ENCODE results near the gene ASIP. TPM values are rescaled to one million over a fixed set of nuclear protein-coding genes. Genes with fewer than 3 reads are reported as not detected.

Gene ASIP
- total RNA-seq, 1 experiment from 2014 or later: not detected

DNA sequence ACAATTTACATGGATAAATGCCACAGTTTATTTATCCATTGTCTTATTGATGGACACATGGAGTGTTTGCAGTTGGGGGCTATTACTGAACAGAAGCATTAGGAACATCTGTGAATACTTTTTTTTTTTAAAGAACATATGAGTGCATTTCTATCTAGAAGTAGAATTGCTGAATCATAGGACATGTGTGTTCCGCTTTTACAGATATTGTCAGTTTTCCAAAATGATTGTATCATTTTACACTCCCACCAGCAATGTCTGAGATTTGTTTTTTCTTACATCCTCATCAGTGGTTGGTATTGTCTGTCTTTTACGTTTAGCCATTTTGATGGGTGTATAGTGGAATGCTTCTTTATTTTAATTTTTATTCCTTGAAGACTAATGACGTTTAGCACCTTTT is 42.0 kb upstream of the ASIP start:
- no peak overlapping the region for H2BK15ac ChIP-seq (ENCODE audit: low read depth, low read length)
- no CpG with 5 or more reads among the region's 3 CpGs for WGBS (ENCODE audit: extremely low coverage, insufficient read length, low lambda C conversion rate)
- no peak overlapping the region for H2BK120ac ChIP-seq (ENCODE audit: low read depth, low read length, poor library complexity, severe bottlenecking)
- H3K79me2 ChIP-seq (ENCODE audit: insufficient read depth, low read length): no peaks in the 10 kb centered on the region
- no peak overlapping the region for H3K56ac ChIP-seq (ENCODE audit: insufficient read length, low read depth, low read length)
- Mint-ChIP-seq H3K4me3 (no peak overlapping the region), H3K9me3 (no peaks in the 10 kb centered on the region), H3K27me3 (ENCODE audit: low read depth) (peaks cover 8% of the 10 kb centered on the region), H3K27ac (no peak overlapping the region), H3K36me3 (ENCODE audit: insufficient read depth in 1 of 3, low read depth in 3 of 3) (no peaks in the 10 kb centered on the region), H3K4me1 (peaks cover 6 to 12% of the 10 kb centered on the region in 2 experiments)
- no peak overlapping the region for H4K5ac ChIP-seq (ENCODE audit: insufficient read length, low read depth, low read length)
- no peak overlapping the region for H3K23ac ChIP-seq (ENCODE audit: insufficient read length, low read depth, low read length)
- no peak overlapping the region for H2BK5ac ChIP-seq (ENCODE audit: insufficient read length, low read length)
- H3K27ac ChIP-seq (ENCODE audit: insufficient read length, low read depth, low read length): no peak overlapping the region
- no peak overlapping the region for H3K4ac ChIP-seq (ENCODE audit: low read depth, low read length)
- no peak overlapping the region for H3K14ac ChIP-seq (ENCODE audit: insufficient read depth, low read length)
- no peaks in the 10 kb centered on the region for H3K79me1 ChIP-seq (ENCODE audit: insufficient read depth, low read depth, low read length, poor library complexity, severe bottlenecking)
- H4K91ac ChIP-seq (ENCODE audit: insufficient read length, low read depth, low read length): no peak overlapping the region
- H3K27me3 ChIP-seq (ENCODE audit: insufficient read depth, low read length): no peaks in the 10 kb centered on the region
- TF ChIP-seq, protein P1, sequence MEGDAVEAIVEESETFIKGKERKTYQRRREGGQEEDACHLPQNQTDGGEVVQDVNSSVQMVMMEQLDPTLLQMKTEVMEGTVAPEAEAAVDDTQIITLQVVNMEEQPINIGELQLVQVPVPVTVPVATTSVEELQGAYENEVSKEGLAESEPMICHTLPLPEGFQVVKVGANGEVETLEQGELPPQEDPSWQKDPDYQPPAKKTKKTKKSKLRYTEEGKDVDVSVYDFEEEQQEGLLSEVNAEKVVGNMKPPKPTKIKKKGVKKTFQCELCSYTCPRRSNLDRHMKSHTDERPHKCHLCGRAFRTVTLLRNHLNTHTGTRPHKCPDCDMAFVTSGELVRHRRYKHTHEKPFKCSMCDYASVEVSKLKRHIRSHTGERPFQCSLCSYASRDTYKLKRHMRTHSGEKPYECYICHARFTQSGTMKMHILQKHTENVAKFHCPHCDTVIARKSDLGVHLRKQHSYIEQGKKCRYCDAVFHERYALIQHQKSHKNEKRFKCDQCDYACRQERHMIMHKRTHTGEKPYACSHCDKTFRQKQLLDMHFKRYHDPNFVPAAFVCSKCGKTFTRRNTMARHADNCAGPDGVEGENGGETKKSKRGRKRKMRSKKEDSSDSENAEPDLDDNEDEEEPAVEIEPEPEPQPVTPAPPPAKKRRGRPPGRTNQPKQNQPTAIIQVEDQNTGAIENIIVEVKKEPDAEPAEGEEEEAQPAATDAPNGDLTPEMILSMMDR (conservative IDR thresholded peaks at IDR 0.05): no peak
- no peak overlapping the region for H2AFZ ChIP-seq (ENCODE audit: low read length)
- H2AK5ac ChIP-seq (ENCODE audit: insufficient read length, low read length): no peak overlapping the region
- H4K8ac ChIP-seq (replicated peaks; ENCODE audit: insufficient read length, low read depth, low read length): no peak overlapping the region
- H3K9me3 ChIP-seq (ENCODE audit: control insufficient read depth, low read depth, low read length): no peaks in the 10 kb centered on the region
- H2BK20ac ChIP-seq (ENCODE audit: low read depth, low read length, poor library complexity, severe bottlenecking): no peak overlapping the region
- no peak overlapping the region for H2BK12ac ChIP-seq (ENCODE audit: insufficient read length, low read depth, low read length)
- no peak overlapping the region for H3T11ph ChIP-seq (ENCODE audit: low read length)
- H4K20me1 ChIP-seq (ENCODE audit: control insufficient read depth, insufficient read depth, insufficient read length): no peaks in the 10 kb centered on the region
- H3K4me1 ChIP-seq (ENCODE audit: insufficient read depth, low read length): no peaks in the 10 kb centered on the region
- H3K23me2 ChIP-seq (ENCODE audit: insufficient read length, low read depth, low read length, poor library complexity, severe bottlenecking): no peaks in the 10 kb centered on the region
- no peak overlapping the region for H3K4me2 ChIP-seq (ENCODE audit: insufficient read depth, insufficient read length, low read length)
- no peak for DNase-seq
- no peak overlapping the region for H3K18ac ChIP-seq (ENCODE audit: insufficient read length, low read depth, low read length)
- H3K9ac ChIP-seq (ENCODE audit: extremely low read depth, insufficient read length, low read length): no peak overlapping the region

All from H9 (cell line).